BJ (cell line): ENCODE measurements around the gene CNIH4. TPM values are rescaled to one million over a fixed set of nuclear protein-coding genes. Genes with fewer than 3 reads are reported as not detected.

Experiments
- CTCF ChIA-PET: fragments of 350-600 bp; formaldehyde crosslinking; extraction: SDS; loops from one replicate; lab custom pipeline; 2021; ENCODE audit warnings: antibody characterized with exemption, inconsistent platforms; lab: Yijun Ruan, JAX
- POLR2A ChIA-PET: fragments of 300-600 bp; sonication (Branson Sonifier 250); formaldehyde crosslinking; extraction: SDS; loops from one replicate; lab custom pipeline; 2021; ENCODE audit warnings: antibody characterized with exemption; lab: Charles Lee
- DNase-seq: peaks from one replicate; pipeline ENCODE4 v3.0.0-alpha.2; 2011; ENCODE audit warnings: low read depth
- H3K27me3 ChIP-seq: 2 replicates; pipeline ENCODE4 v1.6.0; 2011; ENCODE audit warnings: low read length; ENCODE audit not compliant: control insufficient read depth, insufficient read depth
- H3K36me3 ChIP-seq: 2 replicates; pipeline ENCODE4 v1.5.1; 2011; ENCODE audit warnings: low read length; ENCODE audit not compliant: control insufficient read depth, insufficient read depth
- H3K4me3 ChIP-seq: 2 replicates; pipeline ENCODE4 v1.5.1; 2011; ENCODE audit warnings: low read depth, mild to moderate bottlenecking, control low read depth, low read length
- polyA plus RNA-seq: library from polyadenylated mRNA; depleted of rRNA; stranded (reverse); fragments of >200 nt; gene quantifications from 2 replicates; pipeline ENCODE4 v1.2.3, GENCODE V29; 2011
- TF ChIP-seq, protein P1 (sequence below): IDR thresholded peaks from 2 replicates; pipeline ENCODE4 v1.5.1; 2011; ENCODE audit warnings: low read depth, mild to moderate bottlenecking, control low read depth, inconsistent platforms, low read length, moderate library complexity; ENCODE audit not compliant: insufficient read depth

Gene CNIH4
- polyA plus RNA-seq, 1 experiment = 23.6 TPM

DNA sequence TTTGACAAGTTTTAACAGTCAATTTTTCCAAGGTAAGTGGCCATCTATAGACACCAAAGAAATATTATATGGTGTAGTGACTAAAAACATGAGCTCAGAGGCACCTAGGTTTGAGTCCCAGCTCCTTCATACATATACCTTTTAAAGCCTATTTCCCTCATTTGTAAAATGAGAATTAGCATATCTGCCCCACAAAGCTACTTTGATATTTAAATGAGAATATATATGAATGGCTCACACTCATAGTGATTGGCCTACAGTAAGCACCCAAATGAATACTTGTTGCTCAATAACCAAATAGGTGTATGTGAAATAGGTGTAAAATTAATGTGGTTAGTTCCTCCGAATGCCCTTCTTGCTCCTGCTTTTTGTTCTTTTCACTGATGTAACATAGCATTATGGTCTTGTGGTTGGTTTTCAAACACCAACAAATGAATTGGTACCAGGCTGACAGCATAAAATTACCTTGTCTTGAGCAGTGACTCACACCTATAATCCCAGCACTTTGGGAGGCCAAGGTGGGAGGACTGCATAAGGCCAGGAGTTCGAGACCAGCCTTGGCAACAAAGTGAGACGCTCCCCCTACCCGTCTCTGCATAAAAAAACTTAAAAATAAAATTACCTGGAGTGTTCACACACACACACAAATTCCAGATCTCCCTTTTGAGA, 25.3 kb downstream of the CNIH4 start:
- Histone ChIP-seq H3K27me3 (no peaks in the 10 kb centered on the region), H3K36me3 (peaks cover 1% of the 10 kb centered on the region; the same call in 1 of the 2 replicates), H3K4me3 (no peak overlapping the region)
- ChIA-PET POLR2A (no interaction called here), CTCF (no interaction called here)
- no peak for DNase-seq
- TF ChIP-seq, protein P1, sequence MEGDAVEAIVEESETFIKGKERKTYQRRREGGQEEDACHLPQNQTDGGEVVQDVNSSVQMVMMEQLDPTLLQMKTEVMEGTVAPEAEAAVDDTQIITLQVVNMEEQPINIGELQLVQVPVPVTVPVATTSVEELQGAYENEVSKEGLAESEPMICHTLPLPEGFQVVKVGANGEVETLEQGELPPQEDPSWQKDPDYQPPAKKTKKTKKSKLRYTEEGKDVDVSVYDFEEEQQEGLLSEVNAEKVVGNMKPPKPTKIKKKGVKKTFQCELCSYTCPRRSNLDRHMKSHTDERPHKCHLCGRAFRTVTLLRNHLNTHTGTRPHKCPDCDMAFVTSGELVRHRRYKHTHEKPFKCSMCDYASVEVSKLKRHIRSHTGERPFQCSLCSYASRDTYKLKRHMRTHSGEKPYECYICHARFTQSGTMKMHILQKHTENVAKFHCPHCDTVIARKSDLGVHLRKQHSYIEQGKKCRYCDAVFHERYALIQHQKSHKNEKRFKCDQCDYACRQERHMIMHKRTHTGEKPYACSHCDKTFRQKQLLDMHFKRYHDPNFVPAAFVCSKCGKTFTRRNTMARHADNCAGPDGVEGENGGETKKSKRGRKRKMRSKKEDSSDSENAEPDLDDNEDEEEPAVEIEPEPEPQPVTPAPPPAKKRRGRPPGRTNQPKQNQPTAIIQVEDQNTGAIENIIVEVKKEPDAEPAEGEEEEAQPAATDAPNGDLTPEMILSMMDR = no peak

GRCh38 chr1:224383218-224383617, 26.5 kb downstream of the CNIH4 start:
- TF ChIP-seq, protein P1 = no peak
- Histone ChIP-seq H3K4me3 (no peak overlapping the region), H3K36me3 (peaks cover 1% of the 10 kb centered on the region), H3K27me3 (no peaks in the 10 kb centered on the region)
- no peak for DNase-seq
- ChIA-PET CTCF (interaction anchor here (1.1 to 1.5 kb wide), 3 partner anchors 12 to 46 kb away, joined by 3 read pairs; no protein-coding TSS in a partner anchor), POLR2A (no interaction called here)

GRCh38 chr1:224387302-224387912, 30.7 kb downstream of the CNIH4 start:
- no peak overlapping the region for H3K4me3 ChIP-seq
- CTCF ChIA-PET = interaction anchor here (1.2 to 1.3 kb wide), 2 partner anchors 17 to 70 kb away, joined by 4 to 5 read pairs; no protein-coding TSS in a partner anchor
- TF ChIP-seq, protein P1 = no peak
- POLR2A ChIA-PET = no interaction called here
- DNase-seq = no peak
- no peaks in the 10 kb centered on the region for H3K27me3 ChIP-seq
- H3K36me3 ChIP-seq = peaks cover 5% of the 10 kb centered on the region

DNA sequence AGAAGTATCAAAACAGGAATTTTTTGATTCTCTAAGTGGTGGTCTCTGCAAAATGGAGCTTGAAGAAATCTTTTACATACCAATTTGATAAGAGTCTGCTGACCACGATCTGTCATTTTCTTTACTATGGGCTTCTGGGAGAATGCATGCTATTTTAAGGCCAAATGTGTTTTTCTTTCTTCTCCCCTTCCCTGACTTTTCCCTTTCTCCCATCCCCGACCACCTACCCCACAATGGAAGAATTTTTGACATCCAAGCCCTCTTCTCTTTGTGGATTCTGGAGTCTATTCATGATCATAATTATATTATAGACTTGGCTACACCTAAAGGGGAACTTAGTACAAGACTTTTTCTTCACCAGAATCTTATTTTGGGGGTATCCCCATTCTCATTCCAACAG, 31.3 kb downstream of the CNIH4 start:
- peaks cover 5% of the 10 kb centered on the region for H3K36me3 ChIP-seq
- H3K4me3 ChIP-seq = no peak overlapping the region
- DNase-seq = no peak
- TF ChIP-seq, protein P1 = no peak
- ChIA-PET CTCF (interaction anchor here (1.2 to 1.6 kb wide), 3 partner anchors 17 to 69 kb away, joined by 4 to 5 read pairs (median 4); no protein-coding TSS in a partner anchor), POLR2A (no interaction called here)
- H3K27me3 ChIP-seq = no peaks in the 10 kb centered on the region

DNA sequence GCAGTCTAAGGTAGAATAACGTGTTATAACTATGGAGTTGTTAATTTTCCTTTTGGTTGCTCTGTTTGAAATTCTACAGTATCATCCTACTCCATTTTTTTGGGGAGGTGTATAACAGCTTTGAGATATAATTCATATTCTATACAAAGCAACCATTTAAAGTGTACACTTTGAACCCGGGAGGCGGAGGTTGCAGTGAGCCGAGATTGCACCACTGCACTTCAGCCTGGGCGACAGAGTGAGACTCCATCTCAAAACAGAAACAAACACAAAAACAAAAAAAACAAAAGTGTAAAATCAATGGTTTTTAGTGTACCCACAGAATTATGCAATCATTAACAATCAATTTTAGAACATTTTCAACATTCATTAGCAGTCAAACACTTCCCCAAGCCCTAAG, 33.8 kb downstream of the CNIH4 start:
- no peak for DNase-seq
- Histone ChIP-seq H3K36me3 (peaks cover 5% of the 10 kb centered on the region), H3K4me3 (no peak overlapping the region), H3K27me3 (no peaks in the 10 kb centered on the region)
- POLR2A ChIA-PET = no interaction called here
- CTCF ChIA-PET = interaction anchor here (0.8 kb wide), 1 partner anchor 103 kb away, joined by 3 read pairs; no protein-coding TSS in a partner anchor
- TF ChIP-seq, protein P1 = no peak
